ENCODE measurements around the gene AGBL4.

AGBL4 gene

GRCh38 chr1:49171941-49172593, 851.7 kb downstream of the AGBL4 start:
- no peak for TF ChIP-seq JUND (IDR thresholded peaks at IDR 0.05; ENCODE audit: low read depth)
- DNase-seq (ENCODE audit: low read depth in 1 of 2, low spot score in 1 of 2), result no peak
- in situ Hi-C loops (cut with HindIII; ENCODE audit: low pct_unique_long_range_greater_than_20kb, low sequenced_read_pairs), result no loop called here

GRCh38 chr1:49166031-49166430, 857.7 kb downstream of the AGBL4 start:
- TF ChIP-seq JUND (IDR thresholded peaks at IDR 0.05; ENCODE audit: low read depth), result no peak
- no peak for DNase-seq (ENCODE audit: low read depth in 1 of 2, low spot score in 1 of 2)
- in situ Hi-C loops (cut with HindIII; ENCODE audit: low pct_unique_long_range_greater_than_20kb, low sequenced_read_pairs), result no loop called here

GRCh38 chr1:49163031-49163430, 860.7 kb downstream of the AGBL4 start:
- DNase-seq (ENCODE audit: low read depth in 1 of 2, low spot score in 1 of 2), result no peak
- no peak for TF ChIP-seq JUND (IDR thresholded peaks at IDR 0.05; ENCODE audit: low read depth)
- in situ Hi-C loops (cut with HindIII; ENCODE audit: low pct_unique_long_range_greater_than_20kb, low sequenced_read_pairs), result no loop called here

- DNase-seq (ENCODE audit: low read depth in 1 of 2, low spot score in 1 of 2), result no peak
- no peak for TF ChIP-seq JUND (IDR thresholded peaks at IDR 0.05; ENCODE audit: low read depth)
- in situ Hi-C loops (cut with HindIII; ENCODE audit: low pct_unique_long_range_greater_than_20kb, low sequenced_read_pairs), result no loop called here
These were observed 863.1 kb downstream of the AGBL4 start for GRCh38 chr1:49160677-49161076.

GRCh38 chr1:49136738-49137251, 887.0 kb downstream of the AGBL4 start:
- TF ChIP-seq JUND (IDR thresholded peaks at IDR 0.05; ENCODE audit: low read depth), result no peak
- in situ Hi-C loops (cut with HindIII; ENCODE audit: low pct_unique_long_range_greater_than_20kb, low sequenced_read_pairs), result no loop called here
- DNase-seq (ENCODE audit: low read depth in 1 of 2, low spot score in 1 of 2), result no peak

GRCh38 chr1:49125746-49126145, 898.0 kb downstream of the AGBL4 start:
- in situ Hi-C loops (cut with HindIII; ENCODE audit: low pct_unique_long_range_greater_than_20kb, low sequenced_read_pairs), result no loop called here

GRCh38 chr1:49111931-49112330, 911.8 kb downstream of the AGBL4 start:
- DNase-seq (ENCODE audit: low read depth in 1 of 2, low spot score in 1 of 2), result no peak
- in situ Hi-C loops (cut with HindIII; ENCODE audit: low pct_unique_long_range_greater_than_20kb, low sequenced_read_pairs), result no loop called here
- no peak for TF ChIP-seq JUND (IDR thresholded peaks at IDR 0.05; ENCODE audit: low read depth)

More at GRCh38 chr1:49125746-49126145, 898.0 kb downstream of the AGBL4 start:
- DNase-seq (ENCODE audit: low read depth in 1 of 2, low spot score in 1 of 2), result no peak
- TF ChIP-seq JUND (IDR thresholded peaks at IDR 0.05; ENCODE audit: low read depth), result no peak

- no peak for DNase-seq (ENCODE audit: low read depth in 1 of 2, low spot score in 1 of 2)
- in situ Hi-C loops (cut with HindIII; ENCODE audit: low pct_unique_long_range_greater_than_20kb, low sequenced_read_pairs), result no loop called here
- TF ChIP-seq JUND (IDR thresholded peaks at IDR 0.05; ENCODE audit: low read depth), result no peak
These were observed 917.3 kb downstream of the AGBL4 start for GRCh38 chr1:49106445-49106844.

GRCh38 chr1:49104575-49104974, 919.2 kb downstream of the AGBL4 start:
- in situ Hi-C loops (cut with HindIII; ENCODE audit: low pct_unique_long_range_greater_than_20kb, low sequenced_read_pairs), result no loop called here
- DNase-seq (ENCODE audit: low read depth in 1 of 2, low spot score in 1 of 2), result no peak
- no peak for TF ChIP-seq JUND (IDR thresholded peaks at IDR 0.05; ENCODE audit: low read depth)

GRCh38 chr1:49102752-49103151, 921.0 kb downstream of the AGBL4 start:
- TF ChIP-seq JUND (IDR thresholded peaks at IDR 0.05; ENCODE audit: low read depth), result no peak
- DNase-seq (ENCODE audit: low read depth in 1 of 2, low spot score in 1 of 2), result no peak
- in situ Hi-C loops (cut with HindIII; ENCODE audit: low pct_unique_long_range_greater_than_20kb, low sequenced_read_pairs), result no loop called here

GRCh38 chr1:49098866-49099265, 924.9 kb downstream of the AGBL4 start:
- in situ Hi-C loops (cut with HindIII; ENCODE audit: low pct_unique_long_range_greater_than_20kb, low sequenced_read_pairs), result no loop called here
- no peak for DNase-seq (ENCODE audit: low read depth in 1 of 2, low spot score in 1 of 2)
- no peak for TF ChIP-seq JUND (IDR thresholded peaks at IDR 0.05; ENCODE audit: low read depth)

GRCh38 chr1:49086327-49086726, 937.4 kb downstream of the AGBL4 start:
- DNase-seq (ENCODE audit: low read depth in 1 of 2, low spot score in 1 of 2), result no peak
- TF ChIP-seq JUND (IDR thresholded peaks at IDR 0.05; ENCODE audit: low read depth), result no peak
- in situ Hi-C loops (cut with HindIII; ENCODE audit: low pct_unique_long_range_greater_than_20kb, low sequenced_read_pairs), result no loop called here

- no peak for DNase-seq (ENCODE audit: low read depth in 1 of 2, low spot score in 1 of 2)
- in situ Hi-C loops (cut with HindIII; ENCODE audit: low pct_unique_long_range_greater_than_20kb, low sequenced_read_pairs), result no loop called here
- no peak for TF ChIP-seq JUND (IDR thresholded peaks at IDR 0.05; ENCODE audit: low read depth)
These were observed 938.7 kb downstream of the AGBL4 start for GRCh38 chr1:49085079-49085478.

- no peak for DNase-seq (ENCODE audit: low read depth in 1 of 2, low spot score in 1 of 2)
- in situ Hi-C loops (cut with HindIII; ENCODE audit: low pct_unique_long_range_greater_than_20kb, low sequenced_read_pairs), result no loop called here
- no peak for TF ChIP-seq JUND (IDR thresholded peaks at IDR 0.05; ENCODE audit: low read depth)
These were observed 963.0 kb downstream of the AGBL4 start for GRCh38 chr1:49060766-49061165.

Data from T47D (cell line).